ENCODE measurements around the gene FAM72A.
A peak's percentile ranks its signal among the peaks of the same experiment; 100 is the strongest.
"Not testable (repeated sequence)": the region's sequence is repeated elsewhere in the genome, so short reads cannot be mapped to it uniquely, and the experiment has no call there.

FAM72A gene

GRCh38 chr1:206218765-206219164 lies 16.1 kb upstream of the FAM72A start:
- DNase-seq (ENCODE audit: low read depth); H3K4me3 ChIP-seq (replicated peaks; ENCODE audit: low read depth, low read length): not testable (repeated sequence)

- H3K4me3 ChIP-seq (replicated peaks; ENCODE audit: low read depth, low read length); DNase-seq (ENCODE audit: low read depth): not testable (repeated sequence)
Observed at GRCh38 chr1:206218285-206218684, 15.6 kb upstream of the FAM72A start.

- not testable (repeated sequence) for DNase-seq (ENCODE audit: low read depth); H3K4me3 ChIP-seq (replicated peaks; ENCODE audit: low read depth, low read length)
Observed at GRCh38 chr1:206215600-206216392, 13.2 kb upstream of the FAM72A start.

- H3K4me3 ChIP-seq (replicated peaks; ENCODE audit: low read depth, low read length); DNase-seq (ENCODE audit: low read depth): not testable (repeated sequence)
Observed at GRCh38 chr1:206210802-206211201, 8.2 kb upstream of the FAM72A start.

- peak overlapping the region; percentile 35 for H3K4me3 ChIP-seq (replicated peaks; ENCODE audit: low read depth, low read length)
Observed at GRCh38 chr1:206205569-206205968, 2.9 kb upstream of the FAM72A start.

GRCh38 chr1:206204871-206205270 lies 2.2 kb upstream of the FAM72A start:
- DNase-seq (ENCODE audit: low read depth): peak; percentile 28
- H3K4me3 ChIP-seq (replicated peaks; ENCODE audit: low read depth, low read length): peak overlapping the region; percentile 44

More at GRCh38 chr1:206205569-206205968, 2.9 kb upstream of the FAM72A start:
- DNase-seq (ENCODE audit: low read depth): not testable (repeated sequence)

- H3K4me3 ChIP-seq (replicated peaks; ENCODE audit: low read depth, low read length): peak overlapping the region; percentile 50
- not testable (repeated sequence) for DNase-seq (ENCODE audit: low read depth)
Observed at GRCh38 chr1:206204159-206204511, 1.5 kb upstream of the FAM72A start.

- peak; percentile 65 for DNase-seq (ENCODE audit: low read depth)
- H3K4me3 ChIP-seq (replicated peaks; ENCODE audit: low read depth, low read length): peak within 1 kb of the TSS; percentile 53
Observed at GRCh38 chr1:206203364-206204158, 922 bp upstream of the FAM72A start, which contains the start of gene SRGAP2. SRGAP2 (plus strand) TSS chr1:206203541; CDS start chr1:206205971, 2,430 bp downstream.

- DNase-seq (ENCODE audit: low read depth): not testable (repeated sequence)
Observed at GRCh38 chr1:206196748-206197424, 5.8 kb downstream of the FAM72A start.

GRCh38 chr1:206195182-206195581 lies 7.5 kb downstream of the FAM72A start:
- H3K4me3 ChIP-seq (replicated peaks; ENCODE audit: low read depth, low read length); DNase-seq (ENCODE audit: low read depth): not testable (repeated sequence)

More at GRCh38 chr1:206196748-206197424, 5.8 kb downstream of the FAM72A start:
- not testable (repeated sequence) for H3K4me3 ChIP-seq (replicated peaks; ENCODE audit: low read depth, low read length)

- not testable (repeated sequence) for DNase-seq (ENCODE audit: low read depth); H3K4me3 ChIP-seq (replicated peaks; ENCODE audit: low read depth, low read length)
Observed at GRCh38 chr1:206186826-206187225, 15.8 kb downstream of the FAM72A start.

GRCh38 chr1:206185778-206186177 lies 16.9 kb downstream of the FAM72A start:
- H3K4me3 ChIP-seq (replicated peaks; ENCODE audit: low read depth, low read length); DNase-seq (ENCODE audit: low read depth): not testable (repeated sequence)

- H3K4me3 ChIP-seq (replicated peaks; ENCODE audit: low read depth, low read length); DNase-seq (ENCODE audit: low read depth): not testable (repeated sequence)
Observed at GRCh38 chr1:206183788-206184187, 18.9 kb downstream of the FAM72A start.

GRCh38 chr1:206182368-206183317 lies 20.0 kb downstream of the FAM72A start:
- not testable (repeated sequence) for H3K4me3 ChIP-seq (replicated peaks; ENCODE audit: low read depth, low read length)
- DNase-seq (ENCODE audit: low read depth): peak; percentile 40

GRCh38 chr1:206179666-206180065 lies 23.0 kb downstream of the FAM72A start:
- not testable (repeated sequence) for H3K4me3 ChIP-seq (replicated peaks; ENCODE audit: low read depth, low read length); DNase-seq (ENCODE audit: low read depth)

GRCh38 chr1:206178061-206178989 lies 24.3 kb downstream of the FAM72A start:
- peak; percentile 47 for DNase-seq (ENCODE audit: low read depth)
- H3K4me3 ChIP-seq (replicated peaks; ENCODE audit: low read depth, low read length): not testable (repeated sequence)

GRCh38 chr1:206176114-206176502 lies 26.5 kb downstream of the FAM72A start:
- H3K4me3 ChIP-seq (replicated peaks; ENCODE audit: low read depth, low read length): not testable (repeated sequence)

More at GRCh38 chr1:206176114-206176502, 26.5 kb downstream of the FAM72A start:
- DNase-seq (ENCODE audit: low read depth): not testable (repeated sequence)

Data from fibroblast of pulmonary artery (primary cell).